Measurements from ENCODE around the gene PC.

DNA sequence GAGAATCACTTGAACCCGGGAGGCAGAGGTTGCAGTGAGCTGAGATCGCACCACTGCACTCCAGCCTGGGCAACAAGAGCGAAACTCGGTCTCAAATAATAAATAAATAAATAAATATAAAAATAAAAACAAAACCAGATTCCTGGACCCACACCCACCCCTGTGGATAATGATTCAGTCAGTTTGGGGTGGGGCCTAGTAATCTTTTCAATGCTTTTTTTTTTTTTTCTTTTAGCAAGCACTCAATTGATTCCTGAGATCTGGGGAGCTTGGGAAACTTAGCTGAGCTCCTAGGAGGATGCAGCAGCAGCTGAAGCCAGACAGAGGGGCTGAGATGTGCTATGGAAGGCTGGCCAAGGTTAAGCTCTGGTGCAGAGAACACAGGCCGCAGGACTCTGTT lies 4.6 kb upstream of the PC start:
- no peak for TF ChIP-seq CTCF (IDR thresholded peaks at IDR 0.05)
- TF ChIP-seq POLR2A (IDR thresholded peaks at IDR 0.05): no peak
- TF ChIP-seq POLR2AphosphoS5 (IDR thresholded peaks at IDR 0.05): no peak

All from sigmoid colon (tissue), 4 donors.